Testis (tissue), 3 donors: Measurements from ENCODE around the gene IL34. TPM values are rescaled to one million over a fixed set of nuclear protein-coding genes. Genes with fewer than 3 reads are reported as not detected.

Experiments used
- DNase-seq: peaks from one replicate; pipeline ENCODE4 v3.0.0-alpha.2; 2019
- H3K27ac ChIP-seq, 2 donors: fragments of 200-600 bp; sonication (generic); one replicate each; pipeline ENCODE4 v1.5.1; 2019
- H3K27me3 ChIP-seq: fragments of 200-600 bp; sonication (generic); one replicate; pipeline ENCODE4 v1.5.1; 2019
- H3K36me3 ChIP-seq: fragments of 200-600 bp; sonication (generic); one replicate; pipeline ENCODE4 v1.5.1; 2017; ENCODE audit warnings: low read depth; ENCODE audit errors: missing control alignments
- H3K4me1 ChIP-seq: fragments of 200-600 bp; sonication (generic); one replicate; pipeline ENCODE4 v1.5.1; 2019
- H3K4me3 ChIP-seq, 2 donors: fragments of 200-600 bp; sonication (generic); one replicate each; pipeline ENCODE4 v1.5.1; 2017 to 2019
- H3K9me3 ChIP-seq: fragments of 200-600 bp; sonication (generic); one replicate; pipeline ENCODE4 v1.5.1; 2017
- POLR2A ChIP-seq: fragments of 450-650 bp; IDR thresholded peaks from one replicate; pipeline ENCODE4 v1.6.1; 2017; ENCODE audit warnings: antibody characterized with exemption, mild to moderate bottlenecking, moderate library complexity
- WGBS, 2 donors: methylation state at CpG; one replicate each; pipeline ENCODE4 v1.1.5; 2018; 5-methylcytosine and 5-hydroxymethylcytosine counted together
- intact Hi-C: fragments of 100-400 bp; cut with DNase I; formaldehyde crosslinking; loops from one replicate; pipeline ENCODE4 v1.15.1; 2023; ENCODE audit warnings: low total_unique reads
- polyA plus RNA-seq: library from polyadenylated mRNA; stranded (reverse); fragments of 350-450 nt; fragmentation: Illumina TruSeq; extraction: RNeasy Lipid Tissue Mini Kit (QIAGEN cat#74804); gene quantifications from one replicate; pipeline ENCODE4 v1.2.3, GENCODE V29; 2014; ENCODE audit warnings: low read depth, low replicate concordance; ENCODE audit not compliant: insufficient read depth
- total RNA-seq, 2 donors: library from RNA; depleted of rRNA; stranded (reverse); fragments of >200 nt; gene quantifications; one replicate each; pipeline ENCODE4 v1.2.3, GENCODE V29; 2016
- TF ChIP-seq, protein P1 (sequence below), 3 experiments: fragments of 450-650 bp in 2 of 3; fragments of 200-600 bp in 1 of 3; sonication (generic) in 1 of 3; IDR thresholded peaks; one replicate each; pipeline ENCODE4 v1.5.1; 2016 to 2019; ENCODE audit warnings: antibody characterized with exemption in 3 of 3, mild to moderate bottlenecking in 2 of 3, moderate library complexity in 1 of 3

IL34 gene
- total and polyA plus RNA-seq, 3 donors from 2014 or later = 5.4 to 11.9 (median 7.9) TPM

DNA sequence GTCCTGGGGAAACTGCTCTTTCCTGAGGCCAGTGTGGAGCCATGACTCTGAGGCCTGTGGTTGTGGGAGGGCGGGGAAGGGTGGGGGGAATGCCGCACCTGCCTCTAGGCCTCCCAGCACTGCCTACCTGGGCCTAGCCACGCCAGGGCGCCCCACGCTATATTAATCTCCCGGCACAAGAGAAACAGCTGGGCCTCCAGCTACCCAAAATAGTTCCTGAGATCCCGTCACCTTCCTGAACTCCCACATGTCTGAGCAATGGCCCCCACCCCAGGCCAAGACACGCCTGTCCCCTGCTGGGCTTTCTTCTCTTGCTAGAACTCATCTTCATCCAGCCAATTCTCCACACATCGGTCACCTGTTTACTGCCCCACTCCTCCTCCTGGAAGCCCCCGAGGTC, 52.5 kb downstream of the IL34 start:
- H3K36me3 ChIP-seq = no peaks in the 10 kb centered on the region
- H3K4me1 ChIP-seq = peaks cover 20% of the 10 kb centered on the region
- no peak overlapping the region for H3K4me3 ChIP-seq
- no peaks in the 10 kb centered on the region for H3K9me3 ChIP-seq
- intact Hi-C loops = no loop called here
- 94 to 96% methylated on average over 10 of the region's 10 CpGs for WGBS, 2 donors
- no peak for DNase-seq
- TF ChIP-seq, protein P1, sequence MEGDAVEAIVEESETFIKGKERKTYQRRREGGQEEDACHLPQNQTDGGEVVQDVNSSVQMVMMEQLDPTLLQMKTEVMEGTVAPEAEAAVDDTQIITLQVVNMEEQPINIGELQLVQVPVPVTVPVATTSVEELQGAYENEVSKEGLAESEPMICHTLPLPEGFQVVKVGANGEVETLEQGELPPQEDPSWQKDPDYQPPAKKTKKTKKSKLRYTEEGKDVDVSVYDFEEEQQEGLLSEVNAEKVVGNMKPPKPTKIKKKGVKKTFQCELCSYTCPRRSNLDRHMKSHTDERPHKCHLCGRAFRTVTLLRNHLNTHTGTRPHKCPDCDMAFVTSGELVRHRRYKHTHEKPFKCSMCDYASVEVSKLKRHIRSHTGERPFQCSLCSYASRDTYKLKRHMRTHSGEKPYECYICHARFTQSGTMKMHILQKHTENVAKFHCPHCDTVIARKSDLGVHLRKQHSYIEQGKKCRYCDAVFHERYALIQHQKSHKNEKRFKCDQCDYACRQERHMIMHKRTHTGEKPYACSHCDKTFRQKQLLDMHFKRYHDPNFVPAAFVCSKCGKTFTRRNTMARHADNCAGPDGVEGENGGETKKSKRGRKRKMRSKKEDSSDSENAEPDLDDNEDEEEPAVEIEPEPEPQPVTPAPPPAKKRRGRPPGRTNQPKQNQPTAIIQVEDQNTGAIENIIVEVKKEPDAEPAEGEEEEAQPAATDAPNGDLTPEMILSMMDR (IDR thresholded peaks at IDR 0.05) = no peak
- no peak for TF ChIP-seq POLR2A
- H3K27me3 ChIP-seq = no peaks in the 10 kb centered on the region
- H3K27ac ChIP-seq = no peak overlapping the region

DNA sequence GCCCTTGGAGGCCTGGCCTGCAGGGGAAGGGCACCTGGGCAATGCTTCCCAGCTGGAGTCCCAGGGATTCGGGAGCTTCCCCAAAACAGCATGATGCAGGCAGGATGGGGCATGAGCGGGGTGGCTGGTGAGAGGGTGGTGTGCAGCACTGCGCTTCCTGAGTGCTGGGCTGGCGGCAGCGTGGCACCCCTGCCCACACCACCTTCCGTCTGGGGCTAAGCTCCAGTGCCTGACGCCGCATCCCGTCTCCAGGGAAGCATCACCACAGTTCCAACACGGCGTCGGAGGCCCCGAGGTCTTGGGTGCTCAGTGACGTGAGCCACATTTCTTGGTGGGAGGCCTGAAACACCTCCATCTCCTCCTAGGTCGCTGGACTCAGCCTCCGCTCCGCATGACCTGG, 53.3 kb downstream of the IL34 start:
- TF ChIP-seq POLR2A = no peak
- TF ChIP-seq, protein P1 (IDR thresholded peaks at IDR 0.05) = no peak
- no peak overlapping the region for H3K27ac ChIP-seq
- no peak for DNase-seq
- no peak overlapping the region for H3K4me3 ChIP-seq
- no peaks in the 10 kb centered on the region for H3K36me3 ChIP-seq
- no peaks in the 10 kb centered on the region for H3K27me3 ChIP-seq
- peaks cover 14% of the 10 kb centered on the region for H3K4me1 ChIP-seq
- no peaks in the 10 kb centered on the region for H3K9me3 ChIP-seq
- WGBS, 2 donors = 93 to 98% methylated on average over 5 to 17 of the region's 17 CpGs
- intact Hi-C loops = no loop called here

DNA sequence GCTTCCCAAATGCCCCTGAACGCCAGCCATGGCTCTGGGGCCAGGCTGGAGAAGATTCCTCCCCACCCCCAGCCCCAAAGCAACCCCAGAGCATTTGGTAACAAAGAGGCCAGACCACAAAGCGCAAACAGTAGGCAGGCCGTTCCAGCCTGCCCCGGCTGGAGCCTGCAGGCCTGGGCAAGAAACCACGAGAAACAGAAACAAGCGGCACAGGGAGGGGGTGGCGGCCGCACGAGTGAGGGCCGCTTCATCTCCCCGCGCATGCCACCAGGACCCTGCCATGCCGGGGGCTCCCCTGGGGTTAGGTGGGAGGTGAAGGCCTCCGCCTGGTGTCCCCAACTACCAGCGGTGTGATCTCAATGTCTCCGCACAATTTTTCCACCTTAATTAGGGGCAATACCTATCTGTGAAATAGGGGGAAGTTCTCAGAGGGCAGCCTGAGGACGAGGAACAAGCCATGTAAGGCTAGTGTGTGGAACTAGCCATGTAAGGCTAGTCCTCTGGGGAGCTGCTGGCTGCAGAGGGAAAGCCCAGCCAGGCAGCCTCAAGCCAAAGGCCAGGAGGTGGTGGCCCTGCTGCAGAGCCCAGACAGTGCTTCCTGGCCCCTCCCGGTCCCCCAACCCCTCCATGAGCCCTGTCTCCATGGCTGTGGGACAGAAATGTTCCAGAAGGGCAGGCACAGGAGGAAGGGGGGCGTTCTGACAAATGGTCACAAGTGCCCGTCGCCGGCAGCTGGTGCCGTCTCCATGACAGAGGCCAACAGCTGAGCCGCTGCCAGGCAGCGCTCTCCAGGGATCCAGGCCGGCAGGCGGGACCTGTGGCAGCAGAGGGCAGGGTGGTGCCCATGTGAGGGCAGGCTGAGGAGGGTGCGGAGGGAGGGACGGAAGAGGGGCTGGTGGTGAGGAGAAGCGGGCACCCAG, 54.0 kb downstream of the IL34 start:
- intact Hi-C loops = no loop called here
- H3K4me3 ChIP-seq = no peak overlapping the region
- no peaks in the 10 kb centered on the region for H3K9me3 ChIP-seq
- no peaks in the 10 kb centered on the region for H3K36me3 ChIP-seq
- 84 to 85% methylated on average over 29 to 30 of the region's 30 CpGs for WGBS, 2 donors
- H3K4me1 ChIP-seq = peaks cover 14% of the 10 kb centered on the region
- no peak overlapping the region for H3K27ac ChIP-seq
- TF ChIP-seq POLR2A = no peak
- TF ChIP-seq, protein P1 (IDR thresholded peaks at IDR 0.05) = no peak
- H3K27me3 ChIP-seq = no peaks in the 10 kb centered on the region
- DNase-seq = no peak

DNA sequence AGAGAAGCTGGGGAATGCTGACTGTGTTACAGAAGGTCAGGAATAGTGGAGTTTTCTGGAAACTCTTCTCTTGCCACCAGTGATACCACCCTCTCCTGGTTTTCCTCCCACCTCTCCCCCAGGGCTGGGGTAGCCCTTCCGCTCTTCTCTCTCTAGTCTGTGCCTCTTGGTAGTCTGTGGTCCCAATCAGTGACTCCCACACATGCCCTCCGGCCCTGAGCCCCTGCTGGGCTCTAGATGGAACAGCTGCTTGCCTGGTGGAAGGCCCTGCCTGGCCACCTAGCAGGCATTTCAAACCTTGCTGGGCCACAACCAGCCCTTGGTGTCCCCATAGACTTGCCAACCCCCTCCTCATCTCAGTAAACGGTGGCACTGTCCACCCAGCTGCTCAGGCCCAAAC, 54.7 kb downstream of the IL34 start:
- Histone ChIP-seq H3K27me3 (no peaks in the 10 kb centered on the region), H3K36me3 (no peaks in the 10 kb centered on the region), H3K4me3 (no peak overlapping the region), H3K27ac (no peak overlapping the region), H3K9me3 (no peaks in the 10 kb centered on the region), H3K4me1 (peaks cover 9% of the 10 kb centered on the region)
- no peak for DNase-seq
- intact Hi-C loops = no loop called here
- no peak for TF ChIP-seq POLR2A
- TF ChIP-seq, protein P1 (IDR thresholded peaks at IDR 0.05) = no peak
- 86 to 94% methylated on average over 2 to 3 of the region's 3 CpGs for WGBS, 2 donors
